Dedifferentiated amniotic fluid mesenchymal stem cell (primary cell): ENCODE measurements around the gene HIP1.
"Not testable (repeated sequence)": the region's sequence is repeated elsewhere in the genome, so short reads cannot be mapped to it uniquely, and the experiment has no call there.

Experiments used
- DNase-seq: peaks from one replicate; pipeline ENCODE4 v3.0.0-alpha.2; 2016; ENCODE audit errors: extremely low spot score

The HIP1 gene

DNA sequence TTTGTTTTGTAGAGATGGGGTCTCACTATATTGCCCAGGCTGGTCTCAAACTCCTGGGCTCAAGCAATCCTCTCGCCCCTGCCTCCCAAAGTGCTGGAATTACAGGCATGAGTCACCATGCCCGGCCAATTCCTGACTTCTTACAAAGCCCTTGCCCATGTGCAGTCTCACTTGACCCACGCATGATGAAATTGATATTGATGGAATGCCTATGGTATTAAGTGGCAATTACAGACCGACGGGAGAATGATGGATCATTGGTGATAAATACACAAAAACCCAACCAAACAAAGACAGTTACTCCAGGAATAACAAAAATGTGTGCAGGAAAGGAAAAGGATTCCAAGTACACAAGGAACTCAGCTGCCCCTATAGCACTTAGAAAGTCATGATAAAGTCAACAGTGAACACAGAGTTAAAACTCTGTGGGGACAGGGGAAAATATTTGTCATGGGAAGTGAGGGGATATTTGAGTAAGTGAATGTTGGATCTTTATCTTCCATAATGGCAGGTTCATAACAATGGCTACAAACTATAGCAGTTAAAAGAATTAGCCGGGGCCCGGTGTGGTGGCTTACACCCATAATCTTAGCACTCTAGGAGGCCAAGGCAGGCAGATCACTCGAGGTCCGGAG lies 21.6 kb downstream of the HIP1 start:
- DNase-seq, result no peak

DNA sequence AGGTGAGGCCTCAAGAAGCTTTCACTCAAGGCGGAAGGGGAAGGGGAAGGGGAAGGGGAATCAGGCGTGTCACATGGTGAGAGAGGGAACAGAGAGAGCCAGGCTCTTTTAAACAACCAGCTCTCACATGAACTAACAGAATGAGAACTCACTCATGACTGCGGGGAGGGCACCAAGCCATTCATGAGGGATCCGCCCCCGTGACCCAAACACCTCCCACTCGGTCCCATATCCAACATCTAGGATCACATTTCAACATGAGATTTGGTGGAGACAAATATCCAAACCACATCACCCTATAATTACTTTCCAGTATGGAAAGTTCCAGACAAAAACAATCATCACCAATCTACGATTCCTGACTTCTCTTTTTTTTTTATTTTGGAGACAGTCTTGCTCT lies 22.9 kb downstream of the HIP1 start:
- DNase-seq, result no peak

DNA sequence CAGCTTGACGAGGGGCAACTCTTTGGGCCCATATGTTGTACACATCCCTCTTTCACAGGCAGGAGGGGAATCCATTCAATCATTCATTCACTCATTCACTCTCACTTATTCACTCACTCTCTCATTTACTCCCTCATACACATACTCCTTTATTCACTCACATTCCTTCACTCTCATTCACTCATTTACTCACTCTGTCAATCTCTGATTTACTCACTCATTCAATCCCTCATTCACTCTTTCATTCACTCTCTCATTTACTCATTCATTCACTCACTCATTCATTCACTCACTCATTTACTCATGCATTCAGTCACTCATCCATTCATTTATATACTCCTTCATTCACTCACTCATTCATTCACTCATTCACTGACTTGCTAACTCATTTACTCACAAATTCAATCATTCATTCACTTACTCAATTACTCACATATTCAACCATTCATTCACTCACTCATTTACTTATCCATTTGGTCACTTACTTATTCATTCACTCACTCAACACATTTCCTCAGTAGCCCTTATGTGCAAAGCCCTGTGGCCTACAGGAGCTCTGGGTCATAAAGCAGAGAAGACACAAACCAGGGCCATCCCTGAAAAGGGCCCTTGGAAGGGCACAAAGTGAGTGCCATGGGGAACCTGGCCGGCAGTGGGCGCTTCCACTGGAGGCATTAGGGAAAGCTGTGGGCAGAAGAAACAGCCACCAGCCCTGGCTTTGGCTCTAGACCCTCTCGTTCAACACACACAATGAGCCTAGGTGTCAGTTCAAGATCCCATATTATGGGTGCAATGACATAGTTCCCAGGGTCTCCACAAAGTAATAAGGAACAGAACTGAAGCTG lies 26.0 kb downstream of the HIP1 start:
- no peak for DNase-seq

DNA sequence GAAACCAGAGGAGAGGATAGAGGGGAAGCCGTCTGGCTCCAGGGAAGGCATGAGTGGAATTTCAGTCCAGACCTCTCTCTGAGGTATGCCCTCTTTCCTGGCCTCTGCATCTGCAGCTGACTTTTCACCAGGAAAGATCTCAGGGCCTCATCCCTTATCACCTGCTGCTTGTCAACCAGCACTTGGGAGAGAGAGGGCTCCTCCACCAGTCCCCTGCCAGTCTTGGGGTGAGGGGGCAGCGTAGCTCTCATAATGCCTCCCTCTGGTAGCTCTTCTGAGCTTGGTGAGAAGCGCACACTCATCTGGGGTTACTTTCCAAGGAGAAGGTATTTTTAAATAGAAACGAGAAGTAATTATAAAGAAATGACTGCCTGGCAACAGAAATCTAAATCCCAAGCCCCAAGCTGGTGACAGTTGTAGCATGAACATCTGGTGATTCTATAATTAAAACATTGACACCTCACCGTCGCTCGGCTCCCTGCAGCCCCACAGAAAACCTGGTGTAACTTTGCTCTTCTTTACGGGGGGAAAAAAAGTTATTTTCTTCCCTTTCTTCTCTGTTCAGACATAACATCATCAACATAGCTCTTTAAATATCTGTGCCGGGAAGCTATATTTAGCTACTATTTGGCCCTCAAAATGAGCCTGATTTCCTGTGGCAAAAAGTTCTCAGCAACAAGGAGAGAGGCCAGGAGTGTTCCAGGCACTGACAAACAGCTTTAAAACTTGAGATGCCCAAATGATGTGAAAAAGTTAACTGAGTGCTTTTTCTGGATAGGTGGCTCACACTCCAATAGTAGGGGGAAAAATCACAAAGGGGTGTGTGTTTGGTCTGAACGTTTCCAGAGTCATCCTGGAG lies 26.9 kb downstream of the HIP1 start:
- no peak for DNase-seq

DNA sequence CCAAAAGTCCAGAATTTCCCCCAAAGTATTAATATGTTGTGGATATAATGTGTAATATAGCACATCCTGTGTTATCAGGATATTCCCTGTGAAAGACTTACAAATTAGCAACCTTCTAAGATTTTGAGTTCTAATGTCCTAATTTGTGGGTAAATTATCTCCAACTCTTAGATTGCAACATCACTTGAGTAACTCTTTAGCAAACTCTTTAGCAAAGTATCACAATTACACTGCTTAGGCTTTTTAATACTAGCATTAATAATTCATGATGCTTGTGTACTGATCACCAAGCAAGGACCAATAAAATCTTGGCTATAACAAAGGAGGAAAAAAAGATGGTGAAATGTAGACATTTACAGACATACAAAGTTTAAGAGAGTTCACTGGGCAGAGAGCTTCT lies 27.7 kb downstream of the HIP1 start:
- no peak for DNase-seq

DNA sequence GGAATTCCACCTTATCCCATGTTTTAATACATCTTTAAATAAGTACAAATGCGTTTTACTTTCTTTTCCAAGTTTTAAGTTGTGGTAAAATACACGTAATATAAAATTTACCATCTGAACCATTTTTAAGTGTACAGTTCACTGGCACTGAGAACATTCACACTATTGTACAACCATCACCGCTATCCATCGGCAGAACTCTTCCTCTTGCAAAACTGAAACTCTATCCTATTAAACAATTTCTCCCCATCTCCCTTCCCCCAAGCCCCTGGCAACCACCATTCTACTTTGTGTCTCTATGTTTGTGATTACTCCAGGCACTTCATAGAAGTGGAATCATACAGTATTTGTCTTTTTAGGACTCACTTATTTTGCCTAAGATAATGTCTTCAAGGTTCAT lies 33.8 kb downstream of the HIP1 start:
- no peak for DNase-seq

DNA sequence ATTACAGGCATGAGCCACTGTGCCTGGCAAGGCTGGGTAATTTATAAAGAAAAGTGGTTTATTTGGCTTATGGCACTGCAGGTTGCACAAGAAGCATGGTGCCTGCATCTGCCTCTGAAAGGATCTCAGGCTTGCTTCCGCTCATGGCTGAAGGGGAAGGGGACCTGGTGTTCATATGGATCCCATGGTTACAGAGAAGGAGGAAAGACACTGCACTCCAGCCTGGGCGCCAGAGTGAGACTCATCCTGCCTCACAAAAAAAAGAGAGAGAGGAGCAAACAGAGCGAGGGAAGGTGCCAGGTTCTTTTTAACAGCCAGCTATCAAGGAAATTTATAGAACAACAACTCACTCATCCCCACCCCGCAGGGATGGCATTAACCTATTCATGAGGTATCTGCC lies 36.2 kb downstream of the HIP1 start:
- no peak for DNase-seq

DNA sequence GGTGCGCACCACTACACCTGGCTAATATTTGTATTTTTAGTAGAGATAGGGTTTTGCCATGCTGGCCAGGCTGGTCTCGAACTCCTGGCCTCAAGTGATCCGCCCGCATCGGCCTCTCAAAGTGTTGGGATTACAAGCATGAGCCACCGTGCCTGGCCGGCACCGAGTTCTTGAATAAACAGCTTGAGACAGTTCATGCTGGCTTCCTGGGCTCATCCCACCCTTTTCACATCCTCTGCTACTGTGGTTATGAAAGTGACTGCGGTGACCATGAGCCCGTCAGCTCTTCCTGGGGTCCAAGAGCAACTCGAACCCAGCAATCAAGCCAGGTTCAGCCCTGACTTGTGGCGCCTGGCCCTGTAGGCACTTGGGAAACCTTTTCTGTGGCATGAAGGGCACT lies 38.7 kb downstream of the HIP1 start:
- DNase-seq, result no peak

DNA sequence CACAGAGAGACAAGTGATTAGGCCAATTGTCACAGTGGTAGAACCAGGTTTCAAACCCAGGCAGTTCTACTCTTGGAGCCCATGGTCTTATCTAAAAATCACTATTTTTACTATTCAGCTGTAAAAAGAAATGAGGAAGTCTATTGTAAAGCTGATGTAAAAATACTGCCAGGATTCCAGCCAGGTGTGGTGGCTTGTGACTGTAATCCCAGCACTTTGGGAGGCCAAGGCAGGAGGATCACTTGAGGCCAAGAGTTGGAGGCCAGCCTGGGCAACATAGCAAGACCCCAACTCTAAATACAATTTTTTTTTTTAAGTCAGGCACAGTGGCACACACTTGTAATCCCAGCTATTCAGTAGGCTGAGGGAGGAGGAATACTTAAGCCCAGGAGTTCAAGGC lies 40.4 kb downstream of the HIP1 start:
- DNase-seq, result no peak

DNA sequence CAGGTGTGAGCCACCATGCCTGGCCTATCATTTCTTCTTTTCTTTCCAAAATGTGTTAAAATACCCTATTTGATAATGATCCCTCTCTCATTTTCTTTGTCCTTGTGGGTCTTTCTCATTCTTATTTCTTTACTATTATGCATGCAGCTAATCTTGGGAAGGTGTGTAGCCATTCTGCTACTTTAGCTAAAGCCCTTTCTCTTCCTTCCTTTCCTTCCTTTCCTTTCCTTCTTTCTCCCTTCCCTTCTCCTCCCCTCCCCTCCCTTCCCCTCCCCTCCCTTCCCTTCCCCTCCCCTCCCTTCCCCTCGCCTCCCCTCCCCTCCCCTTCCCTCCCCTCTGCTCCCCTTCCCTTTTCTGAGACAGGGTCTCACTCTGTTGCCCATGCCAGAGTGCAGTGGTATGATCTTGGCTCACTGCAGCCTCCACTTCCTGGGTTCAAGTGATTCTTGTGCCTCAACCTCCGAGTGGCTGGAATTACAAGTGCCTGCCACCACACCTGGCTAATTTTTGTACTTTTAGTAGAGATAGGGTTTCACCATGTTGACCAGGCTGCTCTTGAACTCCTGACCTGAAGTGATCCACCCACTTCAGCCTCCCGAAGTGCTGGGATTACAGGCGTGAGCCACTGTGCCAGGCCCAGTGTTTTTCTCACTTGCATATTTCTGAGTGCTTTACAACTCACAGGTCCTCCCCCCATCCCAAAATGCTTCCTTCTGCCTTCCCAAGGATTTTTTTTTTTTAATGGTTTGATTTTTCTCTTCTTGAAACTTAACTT lies 42.3 kb downstream of the HIP1 start:
- DNase-seq, result no peak

DNA sequence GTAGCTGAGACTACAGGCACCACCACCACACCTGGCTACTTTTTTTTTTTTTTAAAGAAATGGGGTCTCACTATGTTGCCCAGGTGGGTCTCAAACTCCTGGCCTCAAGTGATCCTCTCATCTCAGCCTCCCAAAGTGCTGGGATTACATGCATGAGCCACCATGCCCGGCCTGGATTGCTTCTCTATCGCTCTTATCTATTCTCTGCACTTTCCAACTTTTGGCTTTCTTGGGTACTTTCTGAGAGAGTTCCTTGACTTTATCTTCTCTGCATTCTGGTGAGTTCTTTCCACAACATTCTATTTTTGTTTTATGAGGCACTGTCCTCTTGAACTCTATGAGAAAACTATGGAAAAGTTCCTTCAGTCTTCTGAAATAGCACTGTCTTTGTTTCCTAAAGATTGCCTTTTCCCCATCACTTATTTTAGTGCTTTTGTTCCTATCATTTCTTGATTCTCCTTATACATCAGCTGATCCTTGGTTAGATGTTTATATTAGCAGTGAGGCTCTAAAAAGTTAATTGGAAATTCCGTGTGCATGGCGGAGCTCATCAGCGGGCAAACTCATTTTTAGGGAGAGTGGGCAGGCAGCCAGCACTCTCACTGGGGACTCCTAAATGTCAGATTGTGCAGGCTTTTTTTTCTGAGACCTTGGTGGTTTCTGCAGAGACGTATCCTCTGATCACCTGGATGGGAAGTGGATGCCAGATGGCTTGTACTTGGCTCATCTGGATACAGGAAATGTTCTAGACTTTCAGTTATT lies 43.9 kb downstream of the HIP1 start:
- DNase-seq, result no peak

DNA sequence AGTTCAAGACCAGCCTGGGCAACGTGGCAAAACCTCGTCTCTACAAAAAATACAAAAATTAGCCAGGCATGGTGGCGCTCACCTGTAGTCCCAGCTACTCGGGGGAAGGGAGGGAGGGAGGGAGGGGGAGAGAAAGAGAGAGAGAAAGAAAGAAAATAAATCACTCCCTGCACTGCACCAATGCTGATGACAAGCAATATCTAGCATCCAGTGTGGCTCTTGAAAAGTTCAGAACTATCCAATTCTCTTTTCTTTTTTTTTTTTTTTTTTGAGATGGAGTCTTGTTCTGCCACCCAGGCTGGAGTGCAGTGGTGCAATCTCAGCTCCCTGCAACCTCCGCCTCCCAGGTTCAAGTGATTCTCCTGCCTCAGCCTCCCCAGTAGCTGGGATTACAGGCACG lies 45.1 kb downstream of the HIP1 start:
- DNase-seq, result not testable (repeated sequence)

DNA sequence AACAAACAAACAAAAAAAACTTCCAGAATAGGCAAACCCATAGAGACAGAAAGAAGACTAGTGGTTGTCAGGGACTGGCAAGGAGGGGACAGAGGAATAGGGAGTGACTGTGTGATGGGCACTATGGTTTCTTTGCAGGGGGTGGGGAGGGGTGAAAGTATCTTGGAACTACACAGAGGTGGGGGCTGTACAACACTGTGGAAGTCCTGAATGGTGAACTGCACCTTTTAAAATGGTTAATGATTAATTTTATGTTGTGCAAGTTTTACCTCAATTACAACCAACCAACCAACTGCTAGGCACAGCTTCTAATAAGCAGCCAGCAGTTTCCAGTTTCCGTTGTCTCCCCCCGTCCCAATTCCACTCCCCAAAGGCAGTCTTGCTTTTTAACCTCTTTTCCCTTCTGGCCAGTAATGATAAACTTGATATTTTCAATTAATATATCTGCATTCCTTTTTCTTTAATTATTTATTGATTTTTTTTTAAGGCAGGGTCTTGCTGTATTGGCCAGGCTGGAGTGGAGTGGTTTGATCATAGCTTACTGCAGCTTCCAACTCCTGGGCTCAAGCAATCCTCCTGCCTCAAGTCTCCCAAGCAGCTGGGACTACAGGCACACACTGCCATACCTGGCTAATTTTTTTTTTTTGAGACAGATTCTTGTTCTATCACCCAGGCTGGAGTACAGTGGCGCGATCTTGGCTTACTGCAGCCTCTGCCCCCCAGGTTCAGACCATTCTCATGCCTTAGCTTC lies 46.8 kb downstream of the HIP1 start:
- no peak for DNase-seq

DNA sequence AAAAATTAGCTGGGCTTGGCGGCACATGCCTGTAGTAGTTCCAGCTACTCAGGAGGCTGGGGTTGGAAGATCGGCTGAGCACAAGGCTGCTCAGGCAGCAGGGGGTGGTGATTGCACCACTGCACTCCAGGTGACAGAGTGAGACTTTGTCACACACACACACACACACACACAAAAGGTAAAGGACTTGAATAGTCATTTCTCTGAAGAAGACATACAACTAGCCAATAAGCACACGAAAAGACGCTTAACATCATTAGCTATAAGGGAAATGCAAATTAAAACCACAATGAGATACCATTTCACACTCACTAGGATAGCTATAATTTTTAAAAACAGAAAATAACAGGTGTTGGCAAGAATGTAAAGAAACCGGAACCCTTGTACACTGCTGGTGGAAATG lies 48.6 kb downstream of the HIP1 start:
- DNase-seq, result no peak

DNA sequence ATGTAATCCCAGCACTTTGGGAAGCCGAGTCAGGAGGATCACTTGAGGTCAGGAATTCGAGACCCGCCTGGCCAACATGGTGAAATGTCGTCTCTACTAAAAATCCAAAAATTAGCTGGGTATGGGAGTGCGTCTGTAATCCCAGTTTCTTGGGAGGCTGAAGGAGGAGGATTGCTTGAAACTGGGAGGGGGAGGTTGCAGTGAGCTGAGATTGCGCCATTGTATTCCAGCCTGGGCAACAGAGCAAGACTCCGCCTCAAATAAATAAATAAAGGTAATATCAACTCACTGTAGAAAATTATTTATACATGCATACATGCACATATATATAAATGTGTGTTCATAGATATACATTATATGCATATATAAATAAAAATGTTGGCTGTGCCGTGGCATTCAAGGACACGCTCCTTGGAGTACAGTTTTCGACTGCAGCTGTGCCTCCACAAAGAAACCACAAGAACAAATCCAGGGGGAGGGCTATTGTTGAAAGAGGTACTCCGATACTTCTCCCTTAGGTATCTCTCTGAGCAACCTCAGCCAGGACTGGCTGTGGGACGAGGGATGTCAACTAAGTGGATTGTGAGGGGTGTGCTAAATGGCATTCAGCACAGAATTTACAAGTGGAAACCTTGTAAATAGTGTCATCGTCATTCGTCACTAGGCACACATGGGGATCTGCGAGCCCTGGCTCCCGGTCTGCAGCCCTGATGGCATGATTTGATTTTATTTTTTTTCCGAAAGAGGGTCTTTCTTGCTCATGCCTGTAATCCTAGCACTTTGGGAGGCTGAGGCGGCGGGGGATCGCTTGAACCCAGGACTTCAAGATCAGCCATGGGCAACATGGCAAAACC lies 49.3 kb downstream of the HIP1 start:
- no peak for DNase-seq

DNA sequence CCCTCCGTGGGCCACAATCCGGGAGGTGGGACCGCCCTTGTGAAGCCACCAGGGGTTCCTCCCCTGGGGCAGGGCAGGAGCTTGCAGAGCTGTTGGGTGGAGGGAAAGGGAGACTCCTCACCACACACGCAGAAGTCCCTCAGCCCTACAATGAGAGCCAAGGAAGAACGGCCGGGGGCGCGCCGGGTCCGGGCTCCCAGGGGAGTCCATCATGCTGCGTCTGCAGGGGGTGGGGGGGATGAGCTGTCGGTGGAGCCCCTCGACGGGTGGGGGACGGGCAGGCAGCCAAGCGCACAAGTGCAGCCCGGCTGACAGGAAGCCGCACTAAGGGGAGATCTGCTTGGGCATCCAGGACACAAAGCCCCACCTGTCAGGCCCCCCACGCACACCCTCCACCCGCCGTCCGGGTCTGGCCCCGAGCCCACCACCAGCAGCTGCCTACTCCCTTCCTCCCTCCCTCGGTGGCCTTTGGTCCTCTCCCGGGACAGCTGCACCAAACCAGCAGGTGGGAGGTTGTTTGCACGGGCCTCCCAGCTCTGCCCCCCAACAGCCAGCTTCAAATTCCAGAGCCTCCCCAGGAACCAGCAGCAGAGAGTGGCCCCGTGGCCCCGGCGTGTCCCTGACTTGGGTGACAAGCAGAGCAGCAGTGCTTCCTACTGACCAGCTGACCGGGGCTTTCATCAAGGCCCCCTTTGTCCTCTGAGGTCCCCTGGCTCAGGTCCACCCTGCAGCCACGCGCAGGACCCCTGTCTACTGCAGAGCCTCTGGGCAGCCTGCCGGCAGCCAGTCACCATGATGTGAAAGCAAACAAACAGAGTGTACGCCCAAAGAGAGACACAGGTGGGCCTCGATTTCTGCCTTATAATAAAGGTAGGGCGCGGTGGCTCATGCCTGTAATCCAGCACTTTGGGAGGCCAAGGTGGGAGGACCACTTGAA lies 50.3 kb downstream of the HIP1 start:
- no peak for DNase-seq

DNA sequence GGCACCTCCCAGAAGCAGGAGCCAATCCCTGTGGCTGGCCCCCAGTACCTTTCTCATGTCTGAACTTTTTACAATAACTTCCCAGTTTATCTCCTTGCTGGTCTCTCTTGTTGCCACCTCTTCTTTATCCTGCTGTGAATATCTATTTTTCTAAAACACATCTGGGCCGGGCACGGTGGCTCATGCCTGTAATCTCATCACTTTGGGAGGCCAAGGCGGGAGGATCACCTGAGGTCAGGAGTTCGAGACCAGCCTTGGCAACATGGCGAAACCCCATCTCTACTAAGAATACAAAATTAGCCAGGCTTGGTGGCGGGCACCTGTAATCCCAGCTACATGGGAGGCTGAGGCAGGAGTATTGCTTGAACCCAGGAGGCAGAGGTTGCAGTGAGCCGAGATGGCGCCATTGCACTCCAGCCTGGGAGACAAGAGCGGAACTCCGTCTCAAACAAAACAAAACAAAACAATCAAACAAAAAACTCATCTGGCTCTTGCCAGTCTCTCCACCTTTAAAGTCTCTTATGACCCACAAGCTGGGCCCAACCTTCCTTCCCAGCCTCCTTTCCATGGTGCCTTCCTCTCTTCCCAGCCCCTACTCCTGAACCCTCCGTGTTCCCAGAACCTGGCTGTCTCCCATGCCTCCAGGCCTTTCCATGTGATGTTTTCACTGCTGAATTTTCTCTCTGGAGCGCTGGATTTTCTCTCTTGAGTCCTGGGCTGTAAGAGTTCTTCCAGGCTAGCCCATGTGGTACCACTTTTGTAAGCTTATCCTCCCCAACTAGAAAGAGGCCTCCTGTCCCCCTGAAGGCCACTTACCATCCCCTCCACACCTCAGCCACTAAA lies 51.3 kb downstream of the HIP1 start:
- DNase-seq, result no peak
